MM.1S (cell line): ENCODE data around the gene PPP2R2D.

Source experiments
- DNase-seq: peaks from one replicate; pipeline ENCODE4 v3.0.0-alpha.2; 2015
- H2AFZ ChIP-seq: fragments of 300-600 bp; sonication (generic); 2 replicates; pipeline ENCODE4 v1.6.0; 2016; ENCODE audit warnings: antibody characterized with exemption, low read length
- H3F3A ChIP-seq: fragments of 300-600 bp; sonication (generic); 2 replicates; pipeline ENCODE4 v1.6.1; 2016; ENCODE audit warnings: mild to moderate bottlenecking, antibody characterized with exemption, low read length, moderate library complexity, mixed read lengths; ENCODE audit not compliant: insufficient read depth
- H3K27ac ChIP-seq: fragments of 300-600 bp; sonication (generic); 2 replicates; pipeline ENCODE4 v1.5.1; 2016; ENCODE audit warnings: mild to moderate bottlenecking, low read length
- H3K27me3 ChIP-seq: fragments of 300-600 bp; sonication (generic); replicated peaks from 2 replicates; pipeline ENCODE4 v1.6.0; 2016; ENCODE audit warnings: low read length; ENCODE audit not compliant: insufficient read depth
- H3K36me3 ChIP-seq: fragments of 300-600 bp; sonication (generic); replicated peaks from 2 replicates; pipeline ENCODE4 v1.6.1; 2016; ENCODE audit warnings: mild to moderate bottlenecking, low read length, mixed read lengths; ENCODE audit not compliant: insufficient read depth
- H3K4me1 ChIP-seq: fragments of 300-600 bp; sonication (generic); 2 replicates; pipeline ENCODE4 v1.6.1; 2016; ENCODE audit warnings: low read length, mixed read lengths
- H3K4me2 ChIP-seq: fragments of 300-600 bp; sonication (generic); 2 replicates; pipeline ENCODE4 v1.6.0; 2016; ENCODE audit warnings: low read depth, low read length
- H3K4me3 ChIP-seq: fragments of 300-600 bp; sonication (generic); 2 replicates; pipeline ENCODE4 v1.5.1; 2016; ENCODE audit warnings: low read length, mixed read lengths
- H3K79me2 ChIP-seq: fragments of 300-600 bp; sonication (generic); 2 replicates; pipeline ENCODE4 v1.6.1; 2016; ENCODE audit warnings: mixed run types, low read length, mixed read lengths
- H3K9ac ChIP-seq: fragments of 300-600 bp; sonication (generic); 2 replicates; pipeline ENCODE4 v1.6.1; 2016; ENCODE audit warnings: low read length, mixed read lengths
- H3K9me2 ChIP-seq: fragments of 300-600 bp; sonication (generic); replicated peaks from 2 replicates; pipeline ENCODE4 v1.6.1; 2016; ENCODE audit warnings: mild to moderate bottlenecking, low read length, mixed read lengths; ENCODE audit not compliant: insufficient read depth
- H3K9me3 ChIP-seq: fragments of 300-600 bp; sonication (generic); replicated peaks from 2 replicates; pipeline ENCODE4 v1.6.1; 2016; ENCODE audit warnings: mild to moderate bottlenecking, low read length, mixed read lengths; ENCODE audit not compliant: insufficient read depth
- H4K20me1 ChIP-seq: fragments of 300-600 bp; sonication (generic); 2 replicates; pipeline ENCODE4 v1.6.1; 2016; ENCODE audit warnings: mild to moderate bottlenecking, low read length, moderate library complexity, mixed read lengths; ENCODE audit not compliant: insufficient read depth
- CTCF ChIP-seq: fragments of 300-600 bp; sonication (generic); IDR thresholded peaks from 2 replicates; pipeline ENCODE4 v1.5.1; 2016; ENCODE audit warnings: antibody characterized with exemption, low read length, mixed read lengths
- EZH2 ChIP-seq: fragments of 300-600 bp; sonication (generic); optimal IDR thresholded peaks from 2 replicates; pipeline ENCODE3; 2017; ENCODE audit warnings: low read depth, mild to moderate bottlenecking, antibody characterized with exemption, low read length, mixed read lengths
- EZH2phosphoT487 ChIP-seq: fragments of 300-600 bp; sonication (generic); IDR thresholded peaks from 2 replicates; pipeline ENCODE4 v1.6.1; 2018; ENCODE audit warnings: antibody characterized with exemption, low read length

PPP2R2D gene

GRCh38 chr10:131937836-131938235 is 37.0 kb downstream of the PPP2R2D start:
- Histone ChIP-seq H3K9ac (no peak overlapping the region), H3K4me3 (no peak overlapping the region), H4K20me1 (no peaks in the 10 kb centered on the region), H3K27me3 (no peaks in the 10 kb centered on the region), H3F3A (no peaks in the 10 kb centered on the region), H3K27ac (no peak overlapping the region), H3K79me2 (peaks cover 36% of the 10 kb centered on the region), H3K4me1 (no peaks in the 10 kb centered on the region), H3K9me2 (no peaks in the 10 kb centered on the region), H2AFZ (no peak overlapping the region), H3K36me3 (peaks cover 9% of the 10 kb centered on the region), H3K9me3 (no peaks in the 10 kb centered on the region), H3K4me2 (no peak overlapping the region)
- TF ChIP-seq EZH2 (no peak), EZH2phosphoT487 (no peak), CTCF (no peak)
- no peak for DNase-seq

- Histone ChIP-seq H3K9me3 (no peaks in the 10 kb centered on the region), H3K9me2 (no peaks in the 10 kb centered on the region), H3K36me3 (peaks cover 9% of the 10 kb centered on the region), H3K9ac (no peak overlapping the region), H3K27ac (no peak overlapping the region), H3F3A (no peaks in the 10 kb centered on the region), H4K20me1 (no peaks in the 10 kb centered on the region), H3K27me3 (no peaks in the 10 kb centered on the region), H3K4me3 (no peak overlapping the region), H3K4me2 (no peak overlapping the region), H3K4me1 (no peaks in the 10 kb centered on the region), H2AFZ (no peak overlapping the region), H3K79me2 (peaks cover 28% of the 10 kb centered on the region)
- TF ChIP-seq CTCF (no peak), EZH2phosphoT487 (no peak), EZH2 (no peak)
- DNase-seq = no peak
These were observed 37.9 kb downstream of the PPP2R2D start for GRCh38 chr10:131938681-131939080.

GRCh38 chr10:131942455-131942854 is 41.6 kb downstream of the PPP2R2D start:
- Histone ChIP-seq H3K4me3 (no peak overlapping the region), H4K20me1 (no peaks in the 10 kb centered on the region), H3K36me3 (peaks cover 10% of the 10 kb centered on the region; the same call in 1 of the 2 replicates), H3K27me3 (no peaks in the 10 kb centered on the region), H3K4me1 (no peaks in the 10 kb centered on the region), H3K9ac (no peak overlapping the region), H3K9me2 (no peaks in the 10 kb centered on the region), H3K79me2 (0 out of 2 replicates have a peak, but pooled peaks cover under 1% of the 10 kb centered on the region), H3K27ac (no peak overlapping the region), H3F3A (no peaks in the 10 kb centered on the region), H2AFZ (no peak overlapping the region), H3K9me3 (no peaks in the 10 kb centered on the region), H3K4me2 (no peak overlapping the region)
- TF ChIP-seq EZH2phosphoT487 = no peak
- no peak for TF ChIP-seq EZH2
- no peak for TF ChIP-seq CTCF
- DNase-seq = no peak
